GM21390 (cell line): Measurements from ENCODE around the gene ADCK1.
"Not testable (repeated sequence)": the region's sequence is repeated elsewhere in the genome, so short reads cannot be mapped to it uniquely, and the experiment has no call there.

ENCODE experiments used
- ATAC-seq: cut with Tn5 transposase; IDR thresholded peaks from one replicate; pipeline ENCODE4 v1.9.1; 2021; ENCODE audit not compliant: unreplicated experiment

ADCK1 gene

GRCh38 chr14:77799863-77800730 lies at the start of gene ADCK1:
Gene ADCK1 (plus strand): TSS chr14:77800109. CDS start chr14:77818979, 18,870 bp downstream.
- peak; percentile 92 for ATAC-seq

GRCh38 chr14:77752266-77752665 lies 47.6 kb upstream of the ADCK1 start:
- ATAC-seq, result no peak

GRCh38 chr14:77752799-77753516 lies 47.0 kb upstream of the ADCK1 start:
- no peak for ATAC-seq

- peak; percentile 92 for ATAC-seq
These were observed 39.3 kb upstream of the ADCK1 start, which contains the start of gene SNW1 for GRCh38 chr14:77760381-77761204. Gene SNW1 (minus strand): TSS chr14:77761156. CDS start chr14:77761127, 29 bp downstream.

- ATAC-seq, result peak; percentile 25
These were observed 38.5 kb upstream of the ADCK1 start for GRCh38 chr14:77761205-77761931.

- ATAC-seq, result no peak
These were observed 36.6 kb upstream of the ADCK1 start for GRCh38 chr14:77763316-77763715.

GRCh38 chr14:77763978-77764377 lies 35.9 kb upstream of the ADCK1 start:
- ATAC-seq, result no peak

GRCh38 chr14:77768442-77769069 lies 31.4 kb upstream of the ADCK1 start:
- ATAC-seq, result not testable (repeated sequence)

GRCh38 chr14:77773966-77774365 lies 25.9 kb upstream of the ADCK1 start:
- not testable (repeated sequence) for ATAC-seq

GRCh38 chr14:77782202-77782601 lies 17.7 kb upstream of the ADCK1 start:
- no peak for ATAC-seq

- no peak for ATAC-seq
These were observed 13.8 kb upstream of the ADCK1 start for GRCh38 chr14:77786148-77786547.

- ATAC-seq, result no peak
These were observed 9.2 kb upstream of the ADCK1 start for GRCh38 chr14:77790566-77791224.

GRCh38 chr14:77791225-77791600 lies 8.7 kb upstream of the ADCK1 start:
- no peak for ATAC-seq

GRCh38 chr14:77793255-77793654 lies 6.7 kb upstream of the ADCK1 start:
- not testable (repeated sequence) for ATAC-seq

- ATAC-seq, result no peak
These were observed 5.6 kb upstream of the ADCK1 start for GRCh38 chr14:77794357-77794756.

GRCh38 chr14:77799456-77799855 lies 453 bp upstream of the ADCK1 start:
- ATAC-seq, result not testable (repeated sequence)

- ATAC-seq, result no peak
These were observed 905 bp downstream of the ADCK1 start for GRCh38 chr14:77800814-77801213.

GRCh38 chr14:77804592-77804991 lies 4.7 kb downstream of the ADCK1 start:
- ATAC-seq, result no peak

GRCh38 chr14:77805706-77806105 lies 5.8 kb downstream of the ADCK1 start:
- ATAC-seq, result no peak
